Stomach (tissue), 4 donors: Measurements from ENCODE around the gene TMEM176B.

ENCODE experiments used
- EP300 ChIP-seq: sonication (generic); formaldehyde crosslinking; IDR thresholded peaks from one replicate; pipeline ENCODE4 v1.6.1; 2017; ENCODE audit warnings: antibody characterized with exemption
- POLR2A ChIP-seq, 4 donors: fragments of 450-650 bp; IDR thresholded peaks; one replicate each; pipeline ENCODE4 v1.6.1; 2016; ENCODE audit warnings: antibody characterized with exemption in 4 of 4, control low read depth in 2 of 4, mild to moderate bottlenecking in 1 of 4, moderate library complexity in 1 of 4
- TF ChIP-seq, protein P1 (sequence below), 7 experiments: fragments of 450-650 bp in 4 of 7; fragments of 200-600 bp in 3 of 7; sonication (generic) in 3 of 7; IDR thresholded peaks; one replicate each; pipeline ENCODE4 v1.5.1; 2016 to 2019; ENCODE audit warnings: antibody characterized with exemption in 7 of 7, control low read depth in 2 of 7, mild to moderate bottlenecking in 1 of 7

DNA sequence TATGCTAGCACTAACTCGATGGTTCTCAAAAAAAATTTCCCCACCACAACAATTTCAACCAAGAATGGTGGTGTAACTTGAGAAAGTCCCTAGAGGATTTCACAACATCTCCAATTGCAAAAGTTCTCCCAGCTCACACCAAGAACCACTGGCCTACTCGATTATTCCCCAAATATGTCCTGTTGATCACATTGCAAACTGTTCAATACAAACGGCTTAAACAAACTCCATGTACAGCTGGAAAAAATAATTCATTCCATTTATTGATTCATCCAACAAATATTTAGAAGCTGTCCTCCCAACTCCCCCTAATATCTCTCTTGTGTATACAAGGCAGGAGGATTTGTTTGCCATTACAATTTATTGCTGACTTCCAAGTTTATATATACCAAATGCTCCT is 19.1 kb downstream of the TMEM176B start:
- TF ChIP-seq, protein P1, sequence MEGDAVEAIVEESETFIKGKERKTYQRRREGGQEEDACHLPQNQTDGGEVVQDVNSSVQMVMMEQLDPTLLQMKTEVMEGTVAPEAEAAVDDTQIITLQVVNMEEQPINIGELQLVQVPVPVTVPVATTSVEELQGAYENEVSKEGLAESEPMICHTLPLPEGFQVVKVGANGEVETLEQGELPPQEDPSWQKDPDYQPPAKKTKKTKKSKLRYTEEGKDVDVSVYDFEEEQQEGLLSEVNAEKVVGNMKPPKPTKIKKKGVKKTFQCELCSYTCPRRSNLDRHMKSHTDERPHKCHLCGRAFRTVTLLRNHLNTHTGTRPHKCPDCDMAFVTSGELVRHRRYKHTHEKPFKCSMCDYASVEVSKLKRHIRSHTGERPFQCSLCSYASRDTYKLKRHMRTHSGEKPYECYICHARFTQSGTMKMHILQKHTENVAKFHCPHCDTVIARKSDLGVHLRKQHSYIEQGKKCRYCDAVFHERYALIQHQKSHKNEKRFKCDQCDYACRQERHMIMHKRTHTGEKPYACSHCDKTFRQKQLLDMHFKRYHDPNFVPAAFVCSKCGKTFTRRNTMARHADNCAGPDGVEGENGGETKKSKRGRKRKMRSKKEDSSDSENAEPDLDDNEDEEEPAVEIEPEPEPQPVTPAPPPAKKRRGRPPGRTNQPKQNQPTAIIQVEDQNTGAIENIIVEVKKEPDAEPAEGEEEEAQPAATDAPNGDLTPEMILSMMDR (IDR thresholded peaks at IDR 0.05) = no peak
- TF ChIP-seq POLR2A (IDR thresholded peaks at IDR 0.05) = no peak
- no peak for TF ChIP-seq EP300
